HG02938 (cell line): ENCODE measurements around the gene PKIB.
"Not testable (repeated sequence)": the region's sequence is repeated elsewhere in the genome, so short reads cannot be mapped to it uniquely, and the experiment has no call there.

Source experiments
- ATAC-seq: cut with Tn5 transposase; IDR thresholded peaks from one replicate; pipeline ENCODE4 v1.9.1; 2021; ENCODE audit warnings: mild to moderate bottlenecking, moderate library complexity; ENCODE audit not compliant: unreplicated experiment

PKIB gene

DNA sequence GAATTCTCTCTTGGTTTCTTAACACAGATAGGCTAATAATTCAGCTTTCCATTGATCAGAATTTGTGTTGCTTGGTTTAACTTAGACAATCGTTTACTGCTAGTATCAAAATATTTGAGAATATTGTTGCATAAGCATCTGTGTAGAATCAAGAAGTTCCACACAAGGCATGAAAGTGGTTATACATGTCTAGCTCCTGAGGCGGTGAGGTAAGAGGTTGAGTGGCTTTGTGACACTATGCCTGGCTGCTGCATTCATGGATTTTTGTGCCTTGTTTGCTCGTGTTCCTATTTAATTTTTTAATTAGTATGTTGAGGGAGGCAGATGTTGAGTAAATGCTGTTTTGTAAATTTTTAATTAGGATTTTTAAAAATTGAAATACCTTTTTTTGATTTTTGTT is 10.2 kb downstream of the PKIB start:
- no peak for ATAC-seq

DNA sequence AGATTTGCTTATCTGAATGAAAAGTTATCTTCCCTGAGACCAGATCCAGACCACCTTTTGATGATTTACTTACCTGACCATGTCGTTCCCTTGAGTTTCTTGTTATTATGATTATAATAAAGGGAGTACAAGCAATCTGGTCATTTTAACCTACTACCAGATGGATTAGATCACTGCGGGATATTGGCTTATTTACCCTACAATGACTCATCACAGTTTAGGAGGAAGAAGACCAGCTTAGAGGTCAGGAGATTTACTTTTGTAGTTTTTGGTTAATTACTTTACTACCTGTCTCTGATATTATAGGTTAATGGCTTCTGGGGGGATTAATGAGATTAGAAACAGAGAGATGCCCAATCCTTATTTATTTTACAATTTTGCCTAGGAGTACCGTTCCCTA is 10.7 kb downstream of the PKIB start:
- ATAC-seq = no peak

DNA sequence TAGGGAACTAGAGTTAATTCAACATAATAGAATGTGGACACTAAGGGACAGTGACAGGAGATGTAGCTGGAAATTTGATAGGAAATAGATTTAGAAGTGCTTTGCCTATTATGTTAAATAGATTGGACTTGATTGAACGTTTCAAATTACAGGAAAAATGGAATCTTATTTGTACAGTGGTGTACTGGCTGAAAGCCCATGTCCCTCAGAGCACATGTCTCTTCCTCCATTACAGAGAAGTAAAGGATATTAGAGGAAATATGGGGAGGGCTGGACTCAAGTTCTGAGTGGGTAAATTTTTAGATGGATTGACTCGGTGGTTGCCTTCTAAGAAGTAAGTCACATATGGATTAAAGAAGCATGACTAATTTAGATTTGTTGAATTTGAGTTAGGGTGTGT is 11.4 kb downstream of the PKIB start:
- ATAC-seq = no peak

- no peak for ATAC-seq
These were observed 12.3 kb downstream of the PKIB start for GRCh38 chr6:122622479-122622878.

DNA sequence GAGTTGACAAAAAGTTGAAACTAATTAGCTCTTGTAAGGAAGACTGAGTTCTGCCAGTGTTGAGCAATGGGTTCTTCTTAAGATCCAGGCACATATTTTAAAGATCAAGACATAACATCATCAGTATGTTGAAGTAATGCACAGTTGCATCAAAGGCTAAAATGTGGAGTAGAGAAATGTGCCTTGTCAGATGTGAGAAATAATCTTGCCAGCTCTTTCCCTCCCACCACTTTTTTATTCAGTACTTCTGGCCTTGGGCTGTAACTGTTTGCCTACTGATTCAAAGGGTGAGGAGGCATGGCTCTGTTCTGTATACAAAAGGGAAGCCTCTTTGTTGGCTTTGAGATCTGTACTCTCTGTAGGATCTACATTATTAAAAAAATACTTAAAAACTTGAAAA is 13.1 kb downstream of the PKIB start:
- no peak for ATAC-seq

- ATAC-seq = no peak
These were observed 14.6 kb downstream of the PKIB start for GRCh38 chr6:122624853-122625252.

- no peak for ATAC-seq
These were observed 18.5 kb downstream of the PKIB start for GRCh38 chr6:122628714-122629113.

DNA sequence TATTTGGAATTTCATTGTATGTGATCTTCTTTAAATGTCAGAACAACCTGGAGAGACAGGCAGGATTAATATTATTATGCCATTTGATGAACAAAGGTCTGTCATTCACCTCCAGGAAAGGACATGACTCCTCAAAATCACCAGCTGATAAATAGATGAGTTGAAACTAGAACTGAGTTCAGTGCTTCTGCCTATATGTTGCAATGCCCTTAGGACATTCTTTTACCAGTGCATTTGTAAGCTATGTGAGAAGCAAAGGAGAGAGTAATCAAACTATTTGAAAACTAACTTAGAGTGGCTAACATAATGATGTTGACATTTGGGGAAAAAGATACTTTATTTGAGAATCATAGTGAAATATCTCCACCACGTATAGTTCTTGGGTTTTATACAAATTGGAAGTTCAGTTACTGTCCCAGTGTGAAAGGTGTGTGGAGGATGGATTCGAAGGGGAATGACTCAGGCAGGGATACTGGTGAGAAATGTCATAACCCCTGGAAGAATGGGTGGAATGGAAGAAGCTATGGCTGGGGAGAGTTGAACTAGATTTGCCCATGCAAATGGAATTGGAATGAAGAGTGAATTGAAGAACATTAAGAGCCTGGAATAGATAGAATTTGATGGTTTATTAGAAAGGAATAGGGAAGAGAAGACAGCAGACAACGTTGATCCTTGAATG is 21.5 kb downstream of the PKIB start:
- no peak for ATAC-seq

DNA sequence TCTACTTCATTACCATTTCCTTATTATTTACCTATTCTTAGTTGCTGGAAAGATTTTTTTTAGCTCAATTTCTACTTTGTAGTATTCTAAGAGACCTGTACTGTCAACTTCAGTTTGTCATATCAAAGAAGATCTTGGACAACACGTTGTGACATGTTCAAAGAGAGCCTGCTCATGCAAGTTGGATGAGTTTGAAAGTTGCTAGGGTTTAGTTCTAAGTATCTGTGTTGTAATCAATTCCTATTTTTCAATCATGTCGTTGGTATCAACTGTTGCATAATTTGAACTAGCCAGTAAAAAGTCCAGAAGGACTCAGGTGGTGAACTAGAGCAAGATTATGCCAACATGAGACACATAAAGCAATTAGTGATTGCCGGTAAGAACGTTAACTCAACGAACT is 30.2 kb downstream of the PKIB start:
- ATAC-seq = no peak

DNA sequence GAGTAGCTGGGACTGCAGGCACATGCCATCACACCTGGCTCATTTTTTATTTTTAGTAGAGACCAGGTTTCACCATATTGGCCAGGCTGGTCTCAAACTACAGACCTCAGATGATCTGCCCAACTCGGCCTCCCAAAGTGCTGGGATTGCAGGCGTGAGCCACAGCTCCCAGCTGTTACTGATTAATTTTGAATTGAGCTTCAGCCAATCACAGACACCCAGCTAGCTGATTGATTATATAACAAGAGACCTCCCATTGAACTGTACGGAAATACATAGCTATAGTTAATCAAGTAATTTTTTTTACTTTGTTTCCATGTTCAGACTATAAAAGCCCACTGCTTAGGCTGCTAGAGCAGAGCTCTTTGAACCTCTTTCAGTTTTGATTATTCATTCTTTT is 31.6 kb downstream of the PKIB start:
- ATAC-seq = no peak

DNA sequence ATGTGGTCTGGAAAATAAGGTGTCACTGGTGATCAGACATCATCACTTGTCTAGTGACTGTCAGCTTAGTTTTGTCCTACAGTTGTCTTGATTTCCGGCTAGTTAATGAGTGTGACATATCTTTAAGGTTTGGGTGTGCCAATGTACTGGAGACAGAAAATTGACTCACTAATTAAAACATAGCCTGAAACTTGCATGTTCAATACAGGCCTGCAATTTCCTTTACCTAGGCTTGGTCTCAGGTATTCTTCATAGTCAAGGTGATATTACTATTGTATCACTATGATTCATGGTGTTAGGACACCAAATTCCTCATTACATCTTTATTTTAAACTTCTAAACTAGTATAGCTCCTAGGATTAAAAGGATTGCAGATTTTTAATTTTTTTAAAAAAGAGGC is 32.4 kb downstream of the PKIB start:
- ATAC-seq = not testable (repeated sequence)

GRCh38 chr6:122645256-122645655 is 35.1 kb downstream of the PKIB start:
- ATAC-seq = no peak

- no peak for ATAC-seq
These were observed 37.6 kb downstream of the PKIB start for GRCh38 chr6:122647765-122648164.

DNA sequence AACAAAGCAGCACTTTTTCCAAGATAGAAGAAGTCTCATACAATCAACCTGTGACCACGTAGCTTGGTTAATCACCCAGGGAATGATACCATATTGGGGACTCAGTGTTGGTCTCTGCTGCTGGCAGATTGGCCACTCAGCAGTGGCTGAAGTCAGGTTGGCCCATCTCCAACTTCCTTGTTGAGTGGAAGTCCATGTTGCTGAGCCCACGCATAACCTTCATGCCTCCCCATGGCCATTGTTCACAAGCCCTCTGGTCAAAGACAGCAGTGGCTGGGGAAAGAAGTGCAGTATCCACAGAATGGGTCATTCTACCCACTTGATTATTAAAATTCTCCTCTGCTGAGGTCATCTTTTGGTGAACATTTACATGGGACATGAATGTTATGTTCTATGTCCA is 38.5 kb downstream of the PKIB start:
- no peak for ATAC-seq

DNA sequence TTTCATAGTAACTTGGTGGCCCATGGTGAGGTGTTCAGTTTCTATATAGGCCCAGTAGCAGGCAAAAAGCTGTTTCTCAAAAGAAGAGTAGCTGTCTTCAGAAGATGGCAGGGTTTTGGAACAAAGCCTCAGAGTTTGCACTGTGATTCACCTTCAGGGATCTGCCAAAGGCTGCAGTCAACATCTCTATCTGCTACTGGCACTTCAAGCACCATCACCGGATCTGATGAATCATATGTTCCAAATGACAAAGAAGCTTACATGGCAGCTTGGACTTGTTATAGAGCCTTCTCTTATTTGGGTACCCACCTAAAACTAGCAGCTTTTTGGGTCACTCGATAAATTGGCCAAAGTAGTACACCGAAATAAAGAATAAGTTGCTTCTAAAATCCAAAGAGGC is 39.5 kb downstream of the PKIB start:
- no peak for ATAC-seq

DNA sequence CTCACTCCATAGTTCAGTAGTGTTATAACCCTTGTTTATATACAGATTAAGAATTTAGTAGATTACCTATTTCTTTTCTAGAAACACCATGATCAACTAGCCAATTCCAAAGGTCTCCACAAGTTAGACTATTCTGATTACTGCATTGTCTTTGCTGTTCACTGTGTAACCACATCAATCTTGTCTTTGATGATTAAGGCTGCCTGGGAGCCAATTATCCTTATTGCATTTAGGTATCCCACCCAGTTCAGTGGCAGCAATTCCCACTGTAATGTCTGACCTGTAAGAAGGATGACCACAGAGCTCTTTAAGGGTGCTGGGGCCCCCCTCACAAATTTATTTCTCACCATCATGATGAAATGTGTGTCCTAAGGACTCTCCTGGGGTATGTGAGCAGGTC is 40.2 kb downstream of the PKIB start:
- ATAC-seq = no peak

DNA sequence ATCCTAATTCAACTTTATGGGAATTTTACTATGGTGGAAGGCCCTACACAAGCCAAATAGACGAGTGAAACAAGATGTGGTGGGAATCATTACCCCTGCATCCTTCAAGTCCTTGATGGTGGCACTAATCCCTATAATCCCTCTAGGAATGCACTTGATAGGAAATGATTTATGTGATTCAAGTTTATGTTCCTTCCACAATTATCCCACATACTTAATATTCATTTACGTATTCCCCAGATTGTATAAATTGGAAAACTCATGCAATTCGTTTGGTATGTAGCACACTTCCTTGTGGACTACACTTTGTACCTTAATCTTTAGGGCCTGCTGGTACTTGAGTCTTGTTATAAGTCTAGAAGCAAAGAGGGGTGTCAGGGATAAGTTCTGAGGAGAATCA is 40.8 kb downstream of the PKIB start:
- no peak for ATAC-seq

- no peak for ATAC-seq
These were observed 41.4 kb downstream of the PKIB start for GRCh38 chr6:122651604-122652003.

- no peak for ATAC-seq
These were observed 42.2 kb downstream of the PKIB start for GRCh38 chr6:122652431-122652830.

GRCh38 chr6:122653094-122653493 is 42.9 kb downstream of the PKIB start:
- no peak for ATAC-seq

DNA sequence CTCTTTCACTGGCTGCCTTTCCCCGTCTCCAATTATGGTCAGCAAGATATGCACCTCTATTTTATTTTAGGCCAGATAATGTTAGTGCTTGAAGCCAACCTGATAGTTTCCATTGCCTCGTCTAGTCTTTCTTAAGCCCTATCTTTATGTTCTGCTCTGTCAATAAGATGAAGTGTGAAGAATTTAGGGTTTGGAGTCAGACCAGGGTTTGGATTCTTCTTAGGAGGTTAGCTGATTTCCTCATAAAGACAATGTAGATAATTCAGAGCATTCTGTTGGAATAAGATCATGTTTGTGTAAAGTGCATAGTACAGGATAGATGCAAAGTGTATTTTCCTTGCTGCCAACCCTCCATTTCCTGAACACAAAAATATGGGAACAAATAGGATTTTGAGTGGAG is 43.8 kb downstream of the PKIB start:
- no peak for ATAC-seq

GRCh38 chr6:122657601-122658000 is 47.4 kb downstream of the PKIB start:
- no peak for ATAC-seq

DNA sequence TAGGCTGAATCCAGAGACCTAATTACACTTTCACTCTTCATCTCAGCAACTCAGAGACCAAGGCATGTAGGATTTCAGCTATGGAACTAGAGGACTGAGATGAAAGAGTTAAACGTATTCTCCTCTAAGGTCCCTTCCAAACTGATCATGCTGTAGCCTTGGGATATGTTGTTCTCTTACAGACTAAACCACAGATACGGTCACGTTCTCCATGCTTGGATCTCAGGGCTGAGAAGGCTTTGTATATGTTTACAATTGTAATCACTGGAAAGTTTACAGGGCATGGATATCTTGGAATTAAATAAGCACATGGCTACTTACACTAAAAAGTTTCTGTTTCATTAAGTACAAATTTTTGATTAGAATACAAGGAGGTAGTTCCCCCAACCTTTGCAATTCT is 50.1 kb downstream of the PKIB start:
- ATAC-seq = no peak
